ENCODE results near the gene MRPL58. TPM values are rescaled to one million over a fixed set of nuclear protein-coding genes. Genes with fewer than 3 reads are reported as not detected.
"Not testable (repeated sequence)": the region's sequence is repeated elsewhere in the genome, so short reads cannot be mapped to it uniquely, and the experiment has no call there.

Gene MRPL58
- total RNA-seq, 1 experiment from 2014 or later, result 41.9 TPM

- ChIA-PET CTCF (interaction anchor here (0.7 to 7.5 kb wide), 3 partner anchors 7 to 107 kb away, joined by 4 to 133 read pairs (median 4); no protein-coding TSS in a partner anchor), POLR2A (interaction anchor here (0.6 kb wide), 1 partner anchor 258 kb away, joined by 6 read pairs; no protein-coding TSS in a partner anchor)
- Mint-ChIP-seq H3K4me1 (peaks cover 12% of the 10 kb centered on the region), H3K27me3 (ENCODE audit: low read depth) (peaks cover 37% of the 10 kb centered on the region)
- H3K4me3 Mint-ChIP-seq; ATAC-seq; DNase-seq (ENCODE audit: low spot score); H3K9me3 Mint-ChIP-seq; H3K27ac Mint-ChIP-seq; H3K36me3 Mint-ChIP-seq: not testable (repeated sequence)
- TF ChIP-seq ZNF121 (CRISPR knock-in tag; IDR thresholded peaks at IDR 0.05), result peak; percentile 62; the same call in 1 of the 2 replicates
Measured at GRCh38 chr17:74969501-74969900, 43.0 kb upstream of the MRPL58 start.

- ChIA-PET POLR2A (interaction anchor here (0.6 kb wide), 1 partner anchor 257 kb away, joined by 6 read pairs; no protein-coding TSS in a partner anchor), CTCF (interaction anchor here (1.9 to 7.5 kb wide), 2 partner anchors 8 to 17 kb away, joined by 10 to 133 read pairs; partner anchors contain the start of gene CDR2L)
- no peak overlapping the region; the same call in 1 of the 2 replicates for H3K4me3 Mint-ChIP-seq
- H3K9me3 Mint-ChIP-seq, result no peaks in the 10 kb centered on the region
- peaks cover 12% of the 10 kb centered on the region for H3K4me1 Mint-ChIP-seq
- H3K27ac Mint-ChIP-seq, result no peak overlapping the region
- peaks cover 46% of the 10 kb centered on the region for H3K27me3 Mint-ChIP-seq (ENCODE audit: low read depth)
- H3K36me3 Mint-ChIP-seq, result no peaks in the 10 kb centered on the region
- DNase-seq (ENCODE audit: low spot score), result no peak
- ATAC-seq, result no peak
- no peak for TF ChIP-seq PRRX2 (CRISPR knock-in tag; IDR thresholded peaks at IDR 0.05)
- no peak for TF ChIP-seq ZNF425 (CRISPR knock-in tag; conservative IDR thresholded peaks at IDR 0.05)
- no peak for TF ChIP-seq NFATC4 (CRISPR knock-in tag; IDR thresholded peaks at IDR 0.05)
- TF ChIP-seq NR1H2 (CRISPR knock-in tag; IDR thresholded peaks at IDR 0.05), result no peak
- TF ChIP-seq FOXP1 (CRISPR knock-in tag; IDR thresholded peaks at IDR 0.05; ENCODE audit: borderline replicate concordance), result no peak
- no peak for TF ChIP-seq MYBL2 (CRISPR knock-in tag; IDR thresholded peaks at IDR 0.05)
- TF ChIP-seq ZBTB21 (CRISPR knock-in tag; IDR thresholded peaks at IDR 0.05; ENCODE audit: borderline replicate concordance), result no peak
- no peak for TF ChIP-seq CDX4 (CRISPR knock-in tag; IDR thresholded peaks at IDR 0.05; ENCODE audit: borderline replicate concordance)
- TF ChIP-seq ZNF396 (CRISPR knock-in tag; IDR thresholded peaks at IDR 0.05; ENCODE audit: borderline replicate concordance), result no peak
- TF ChIP-seq NFYB (CRISPR knock-in tag; conservative IDR thresholded peaks at IDR 0.05; ENCODE audit: low read depth), result no peak
- TF ChIP-seq MAX (CRISPR knock-in tag; IDR thresholded peaks at IDR 0.05), result no peak
- no peak for TF ChIP-seq ZNF138 (CRISPR knock-in tag; conservative IDR thresholded peaks at IDR 0.05)
- TF ChIP-seq MXD4 (CRISPR knock-in tag; IDR thresholded peaks at IDR 0.05; ENCODE audit: borderline replicate concordance), result no peak
- no peak for TF ChIP-seq ZNF317 (CRISPR knock-in tag; IDR thresholded peaks at IDR 0.05; ENCODE audit: borderline replicate concordance, low read depth)
- TF ChIP-seq IRF2 (CRISPR knock-in tag; IDR thresholded peaks at IDR 0.05; ENCODE audit: borderline replicate concordance, low read depth), result no peak
- TF ChIP-seq USF2 (CRISPR knock-in tag; IDR thresholded peaks at IDR 0.05), result no peak
- TF ChIP-seq RELA (CRISPR knock-in tag; IDR thresholded peaks at IDR 0.05; ENCODE audit: borderline replicate concordance), result no peak
- TF ChIP-seq GTF2I (CRISPR knock-in tag; conservative IDR thresholded peaks at IDR 0.05), result no peak
- no peak for TF ChIP-seq ERG (CRISPR knock-in tag; IDR thresholded peaks at IDR 0.05)
- no peak for TF ChIP-seq IRF1 (CRISPR knock-in tag; IDR thresholded peaks at IDR 0.05)
Measured at GRCh38 chr17:74970395-74970794, 42.1 kb upstream of the MRPL58 start.

All from WTC11 (cell line).